GM12865 (cell line): ENCODE measurements around the gene NOL12.

ENCODE experiments used
- DNase-seq: peaks from one replicate; pipeline ENCODE4 v3.0.0; 2010; ENCODE audit warnings: low read depth
- H3K4me3 ChIP-seq: 2 replicates; pipeline ENCODE4 v1.5.1; 2011; ENCODE audit warnings: mild to moderate bottlenecking, low read depth, low read length, control low read depth
- CTCF ChIP-seq: IDR thresholded peaks from 2 replicates; pipeline ENCODE4 v1.5.1; 2011; ENCODE audit warnings: low read length, control low read depth, low read depth, inconsistent platforms; ENCODE audit not compliant: insufficient read depth; ENCODE audit errors: missing control alignments

The NOL12 gene

GRCh38 chr22:37740455-37741311 lies 54.5 kb downstream of the NOL12 start:
- H3K4me3 ChIP-seq, result no peak overlapping the region
- DNase-seq, result no peak
- no peak for TF ChIP-seq CTCF

GRCh38 chr22:37741312-37741795 lies 55.2 kb downstream of the NOL12 start:
- DNase-seq, result no peak
- H3K4me3 ChIP-seq, result no peak overlapping the region
- TF ChIP-seq CTCF, result no peak

GRCh38 chr22:37742376-37743171 lies 56.4 kb downstream of the NOL12 start:
- DNase-seq, result no peak
- no peak for TF ChIP-seq CTCF
- H3K4me3 ChIP-seq, result no peak overlapping the region
